ENCODE measurements around the gene RPS6KA2.

RPS6KA2 gene

DNA sequence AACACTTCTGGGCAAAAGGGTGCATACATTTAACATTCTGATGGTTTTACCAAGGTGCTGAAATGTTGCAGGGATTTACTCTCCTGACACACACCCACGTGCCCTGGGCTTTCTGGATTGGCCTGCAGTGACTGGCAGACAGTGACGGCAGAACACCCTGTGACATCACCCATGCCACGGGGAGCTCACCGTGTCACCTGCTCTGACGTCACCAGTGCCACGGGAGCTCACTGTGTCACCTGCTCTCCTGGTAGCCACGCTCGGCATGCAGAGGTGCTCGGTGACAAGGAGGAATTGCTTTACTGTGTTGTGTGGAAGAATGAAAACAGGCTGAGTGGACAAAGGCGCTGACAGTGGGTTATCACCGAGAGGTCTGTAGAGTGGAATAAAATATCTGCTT is 139.9 kb downstream of the RPS6KA2 start:
- in situ Hi-C loops (cut with MboI; ENCODE audit: low pct_unique_long_range_greater_than_20kb, low sequenced_read_pairs) = no loop called here
- no peak for DNase-seq

DNA sequence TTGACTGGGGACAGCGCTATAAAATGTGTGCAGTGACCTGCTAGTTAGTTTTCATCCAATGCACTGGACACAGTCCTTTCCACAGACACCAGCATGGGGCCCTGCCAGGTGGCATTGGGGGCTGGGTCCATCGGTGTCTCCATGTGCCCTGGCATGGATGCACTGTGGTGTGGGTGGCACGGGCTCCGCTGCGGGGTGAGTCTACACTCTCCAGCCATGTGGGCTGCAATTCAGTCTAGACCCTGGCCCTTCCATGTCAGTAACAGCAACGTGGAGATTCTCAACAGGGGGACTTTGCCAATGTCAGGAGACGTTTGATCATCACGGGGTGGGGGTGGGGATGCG is 140.5 kb downstream of the RPS6KA2 start:
- DNase-seq = no peak
- in situ Hi-C loops (cut with MboI; ENCODE audit: low pct_unique_long_range_greater_than_20kb, low sequenced_read_pairs) = no loop called here

DNA sequence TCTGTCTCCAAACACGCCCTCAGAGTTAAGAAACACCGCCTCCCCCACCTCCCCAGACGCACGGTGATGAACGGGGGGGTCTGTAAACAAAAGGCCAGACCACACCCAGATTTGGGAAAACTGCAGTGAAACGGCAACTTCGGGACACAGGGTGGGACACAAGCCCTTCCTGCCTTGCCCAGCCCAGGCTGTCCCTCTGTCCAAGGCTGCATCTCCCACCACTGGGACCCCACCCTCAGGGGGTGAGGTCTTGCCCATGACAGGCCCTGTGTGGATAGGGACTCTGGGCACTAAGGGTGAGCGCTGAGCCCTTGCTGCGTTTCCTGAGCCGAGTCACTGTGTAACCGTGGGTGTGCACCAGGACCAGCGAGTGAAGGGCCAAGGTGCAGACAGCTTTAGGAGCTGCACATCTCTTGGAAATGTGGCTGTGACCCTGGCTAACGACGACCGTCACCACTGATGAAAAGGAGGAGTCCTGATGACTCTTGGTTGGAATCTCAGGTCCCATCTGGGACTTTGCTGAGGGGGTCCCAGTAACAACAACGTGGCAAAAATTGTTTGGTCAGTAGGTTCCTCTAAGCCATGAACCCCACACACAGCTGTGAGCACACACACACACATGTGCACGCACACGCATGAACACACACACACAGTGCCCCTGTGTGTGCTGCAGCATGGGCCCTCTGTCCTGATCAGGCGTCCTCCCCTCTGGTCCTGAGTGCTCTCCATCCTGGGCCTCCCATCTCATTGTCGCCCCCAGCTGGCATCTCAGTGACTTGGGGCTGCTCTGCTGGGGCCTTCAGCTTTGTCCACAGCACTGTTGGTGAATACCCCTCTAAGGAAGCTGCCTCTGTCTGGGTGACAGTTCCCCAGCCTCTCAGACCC is 141.2 kb downstream of the RPS6KA2 start:
- DNase-seq = no peak
- in situ Hi-C loops (cut with MboI; ENCODE audit: low pct_unique_long_range_greater_than_20kb, low sequenced_read_pairs) = no loop called here

DNA sequence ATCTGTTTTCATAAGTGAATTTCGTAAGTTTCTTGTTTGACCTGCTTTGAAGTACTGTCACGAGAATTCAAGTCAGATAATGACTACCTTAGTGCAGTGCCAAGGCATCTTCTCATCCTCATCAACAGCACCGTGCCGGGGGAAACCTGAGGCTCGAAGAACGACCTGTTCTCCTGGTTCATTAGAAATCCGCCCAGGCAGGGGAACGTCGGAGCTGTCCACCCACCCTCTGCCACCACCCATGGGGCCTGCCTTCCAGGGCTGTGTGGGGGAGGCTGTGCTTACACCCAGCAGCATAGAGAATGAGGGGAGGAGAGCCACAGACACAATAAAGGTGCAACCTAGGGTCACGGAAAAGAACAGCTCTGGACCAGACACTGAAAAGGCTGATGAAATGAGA is 142.2 kb downstream of the RPS6KA2 start:
- DNase-seq = no peak
- in situ Hi-C loops (cut with MboI; ENCODE audit: low pct_unique_long_range_greater_than_20kb, low sequenced_read_pairs) = no loop called here

DNA sequence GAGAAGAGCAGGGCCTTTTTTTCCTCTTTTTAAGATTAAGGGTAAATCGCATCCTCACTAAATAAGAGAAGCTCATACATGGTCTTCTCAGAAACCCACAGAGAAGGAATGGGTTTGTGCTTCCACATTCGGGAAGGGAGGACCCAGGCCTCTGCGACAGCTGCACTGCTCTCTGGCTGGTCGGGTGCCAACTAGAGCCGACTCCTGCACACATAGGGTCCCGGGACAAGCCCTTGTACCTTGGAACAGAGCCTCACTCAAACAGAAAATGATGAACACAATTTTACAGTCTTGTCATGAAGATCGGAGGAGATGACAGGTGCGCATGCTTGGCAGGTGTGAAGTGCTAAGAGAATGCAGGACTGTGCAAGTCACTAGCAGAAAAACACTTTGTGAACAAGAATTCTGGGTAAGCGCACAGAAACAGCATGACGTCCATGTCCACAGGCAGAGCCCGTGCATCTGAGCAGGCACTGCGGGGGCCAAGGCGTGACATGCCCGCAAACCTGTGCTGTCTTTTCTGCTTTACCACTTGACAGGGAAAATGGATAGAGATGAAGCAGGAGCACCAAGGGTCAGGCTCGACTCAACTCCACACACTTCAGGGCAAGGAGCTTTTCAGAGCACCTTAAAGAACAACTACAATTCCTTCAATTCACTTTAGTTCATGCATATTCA is 143.3 kb downstream of the RPS6KA2 start:
- DNase-seq = no peak
- in situ Hi-C loops (cut with MboI; ENCODE audit: low pct_unique_long_range_greater_than_20kb, low sequenced_read_pairs) = no loop called here

DNA sequence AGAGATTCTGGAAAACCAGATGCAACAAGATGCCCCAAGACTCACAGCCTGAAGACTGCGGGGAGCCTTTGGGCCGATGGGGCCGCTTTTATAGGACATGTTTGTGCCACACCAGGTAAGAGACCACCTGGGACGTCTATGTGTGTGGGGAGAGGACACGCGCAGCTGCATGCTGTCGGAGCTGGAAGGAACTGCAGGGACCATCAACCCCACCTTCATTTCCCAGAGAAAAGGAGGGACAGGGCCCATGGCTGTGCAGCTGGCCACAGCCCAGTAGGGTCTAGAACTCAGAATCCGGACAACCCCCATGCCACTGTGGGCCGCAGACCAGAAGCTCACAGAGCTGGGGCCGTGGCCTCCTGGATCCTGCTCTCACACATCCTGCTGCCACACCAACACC is 144.0 kb downstream of the RPS6KA2 start:
- in situ Hi-C loops (cut with MboI; ENCODE audit: low pct_unique_long_range_greater_than_20kb, low sequenced_read_pairs) = no loop called here
- no peak for DNase-seq

DNA sequence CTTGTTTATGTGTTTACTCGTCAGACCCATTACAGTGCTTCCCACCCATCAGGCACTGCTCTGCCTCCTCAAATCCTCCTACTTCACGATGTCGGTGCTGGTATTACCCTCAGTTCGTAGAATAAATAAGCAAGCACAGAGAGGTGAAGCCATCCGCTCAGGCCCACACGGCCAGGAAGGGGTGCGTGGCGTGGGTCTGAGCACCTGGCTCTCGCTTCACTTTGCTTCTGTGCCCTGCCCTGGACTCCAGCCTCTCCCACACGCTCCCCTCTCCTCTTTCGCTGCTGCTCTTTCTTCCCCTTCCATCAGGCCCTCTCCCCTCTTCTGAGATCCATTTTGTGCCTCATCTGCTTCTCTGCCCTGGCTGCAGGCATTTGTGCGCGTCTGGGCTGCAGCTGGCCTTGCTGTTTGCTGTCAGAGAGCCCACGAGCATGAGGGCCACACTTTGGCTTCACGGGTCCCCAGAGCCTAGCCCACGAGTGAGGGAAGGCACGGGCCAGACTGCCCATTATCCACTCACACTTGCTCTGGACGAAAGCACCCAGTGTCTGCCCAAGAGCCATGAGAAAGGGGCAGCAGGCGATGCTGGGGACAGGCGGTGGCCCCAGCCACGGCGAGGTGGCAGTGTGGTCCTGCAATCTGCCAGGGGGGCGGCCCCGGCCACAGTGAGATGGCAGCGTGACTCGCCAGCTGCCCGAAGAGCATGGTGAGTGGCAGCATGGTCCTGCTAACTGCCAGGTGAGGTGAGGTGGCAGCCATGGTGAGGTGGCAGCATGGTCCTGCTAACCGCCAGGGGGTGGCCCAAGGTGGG is 148.1 kb downstream of the RPS6KA2 start:
- in situ Hi-C loops (cut with MboI; ENCODE audit: low pct_unique_long_range_greater_than_20kb, low sequenced_read_pairs) = no loop called here
- DNase-seq = no peak

DNA sequence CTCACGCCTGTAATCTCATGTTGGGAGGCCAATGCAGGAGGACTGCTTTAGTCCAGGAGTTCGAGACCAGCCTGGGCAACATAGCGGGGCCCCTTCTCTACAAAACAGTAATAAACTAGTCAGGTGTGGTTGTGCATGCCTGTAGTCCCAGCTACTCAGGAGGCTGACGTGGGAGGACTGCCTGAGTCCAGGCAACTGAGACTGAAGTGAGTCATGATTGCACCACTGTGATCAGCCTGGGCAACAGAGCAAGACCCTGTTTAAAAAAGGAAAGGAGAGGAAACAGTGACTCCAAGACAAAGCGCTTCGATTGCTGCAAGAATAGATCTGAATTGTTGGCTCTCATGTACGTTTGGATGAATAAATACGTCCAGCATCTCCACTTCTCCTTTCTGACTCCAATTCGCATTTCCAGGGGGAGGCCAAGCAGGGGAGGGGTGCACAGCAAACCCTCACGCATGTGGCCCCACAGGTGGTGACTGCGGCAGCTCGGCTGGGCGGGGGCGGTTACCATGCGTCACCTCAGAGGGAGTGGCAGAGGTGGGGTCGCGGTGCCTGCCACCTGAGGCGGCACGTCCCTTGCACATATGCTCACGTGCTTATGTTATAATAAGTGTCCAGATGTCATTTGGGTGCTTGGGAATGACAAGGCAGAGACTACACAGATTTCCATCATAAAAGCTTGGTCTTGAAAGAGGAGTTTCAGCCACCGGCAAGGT is 149.2 kb downstream of the RPS6KA2 start:
- no peak for DNase-seq
- in situ Hi-C loops (cut with MboI; ENCODE audit: low pct_unique_long_range_greater_than_20kb, low sequenced_read_pairs) = no loop called here

DNA sequence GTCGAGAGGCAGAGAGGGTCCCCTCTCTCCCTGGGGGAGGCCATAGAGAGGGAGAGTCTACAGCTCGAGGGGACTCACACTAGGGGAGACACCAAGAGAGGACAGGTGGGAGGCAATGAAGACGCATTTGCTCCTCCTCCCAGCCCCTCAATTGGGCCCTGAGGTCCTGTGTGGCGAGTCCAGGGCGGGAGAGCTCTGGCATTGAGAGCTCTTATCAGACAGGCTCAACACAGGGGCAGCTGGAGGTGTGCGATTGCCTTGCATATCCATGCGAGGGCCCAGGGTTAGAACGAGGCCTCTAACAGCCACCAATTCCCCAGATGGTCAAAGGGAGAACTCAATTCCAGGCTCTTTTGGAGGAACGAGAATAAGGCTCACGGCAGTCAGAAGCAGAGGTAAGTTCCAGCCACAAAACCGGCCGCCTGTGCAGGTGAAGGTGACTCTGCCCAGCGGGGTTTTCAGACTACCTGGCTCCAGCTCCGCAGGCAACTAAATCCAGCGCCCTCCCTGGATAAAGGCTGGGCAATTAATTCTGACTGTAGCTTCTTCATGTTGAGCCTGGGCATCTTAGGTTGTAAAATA is 150.3 kb downstream of the RPS6KA2 start:
- DNase-seq = no peak
- in situ Hi-C loops (cut with MboI; ENCODE audit: low pct_unique_long_range_greater_than_20kb, low sequenced_read_pairs) = no loop called here

DNA sequence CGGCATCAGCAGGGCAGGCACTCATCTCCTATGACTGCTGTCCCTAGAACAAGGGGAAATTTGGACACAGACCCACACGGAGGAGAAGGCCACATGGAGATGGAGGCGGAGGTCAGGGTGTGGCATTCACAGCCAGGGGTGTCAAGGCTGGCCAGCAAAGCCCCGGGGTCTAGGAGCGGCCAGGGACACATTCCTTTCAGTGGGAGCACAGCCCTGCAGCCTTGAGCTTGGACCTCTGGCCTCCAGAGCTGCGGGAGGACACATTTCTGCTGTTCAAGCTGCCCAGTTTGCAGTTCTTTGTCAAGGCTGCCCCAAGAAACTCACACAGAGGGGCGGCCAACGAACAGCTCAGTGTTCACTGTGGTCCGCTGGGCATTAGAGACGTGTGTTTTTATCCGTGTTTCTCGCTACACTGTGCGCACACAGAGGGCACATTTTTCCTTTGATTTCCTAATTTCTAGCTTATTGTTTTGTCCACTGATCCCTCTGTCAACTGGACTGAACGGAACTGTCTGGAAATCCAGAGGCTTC is 150.9 kb downstream of the RPS6KA2 start:
- in situ Hi-C loops (cut with MboI; ENCODE audit: low pct_unique_long_range_greater_than_20kb, low sequenced_read_pairs) = no loop called here
- no peak for DNase-seq

DNA sequence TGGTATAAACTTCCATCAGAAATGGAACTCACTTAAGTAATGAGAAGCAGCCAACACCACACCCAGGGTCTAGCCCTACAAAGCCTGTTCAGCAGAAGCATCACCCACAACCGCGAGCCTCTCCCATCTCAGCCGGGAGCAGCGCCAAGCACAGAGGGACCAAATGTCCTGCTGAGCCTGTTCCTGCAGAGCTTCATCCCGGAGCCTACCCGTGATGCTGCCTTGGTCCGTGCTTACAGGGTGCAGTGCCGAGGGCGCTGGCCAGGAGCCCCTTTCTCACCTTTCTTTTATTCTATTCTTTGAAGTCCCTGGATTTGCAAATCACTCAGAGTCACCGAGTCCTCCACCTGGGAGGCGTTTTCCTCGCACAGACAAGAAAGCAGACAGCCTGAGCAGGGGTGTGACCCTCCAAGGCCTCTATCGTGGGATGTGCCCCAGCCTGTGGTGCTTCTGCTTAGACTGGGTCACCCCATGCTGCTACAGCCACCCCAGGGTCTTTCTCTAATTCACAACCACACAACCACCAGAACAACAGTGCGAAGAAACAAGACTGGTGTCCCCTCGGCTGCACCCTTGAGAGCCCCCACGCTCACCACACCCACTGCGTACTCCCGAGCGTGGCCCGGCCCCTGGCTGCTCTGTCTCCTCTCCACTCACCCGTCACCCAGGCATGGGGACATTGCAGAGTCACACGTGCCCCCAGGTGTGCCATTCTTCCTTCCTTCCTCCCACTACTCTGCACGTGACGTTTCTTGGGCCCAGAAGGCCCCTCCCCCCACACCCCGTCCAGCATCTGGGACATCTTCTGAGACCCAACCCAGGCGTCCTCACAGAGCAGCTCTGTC is 152.1 kb downstream of the RPS6KA2 start:
- in situ Hi-C loops (cut with MboI; ENCODE audit: low pct_unique_long_range_greater_than_20kb, low sequenced_read_pairs) = no loop called here

DNA sequence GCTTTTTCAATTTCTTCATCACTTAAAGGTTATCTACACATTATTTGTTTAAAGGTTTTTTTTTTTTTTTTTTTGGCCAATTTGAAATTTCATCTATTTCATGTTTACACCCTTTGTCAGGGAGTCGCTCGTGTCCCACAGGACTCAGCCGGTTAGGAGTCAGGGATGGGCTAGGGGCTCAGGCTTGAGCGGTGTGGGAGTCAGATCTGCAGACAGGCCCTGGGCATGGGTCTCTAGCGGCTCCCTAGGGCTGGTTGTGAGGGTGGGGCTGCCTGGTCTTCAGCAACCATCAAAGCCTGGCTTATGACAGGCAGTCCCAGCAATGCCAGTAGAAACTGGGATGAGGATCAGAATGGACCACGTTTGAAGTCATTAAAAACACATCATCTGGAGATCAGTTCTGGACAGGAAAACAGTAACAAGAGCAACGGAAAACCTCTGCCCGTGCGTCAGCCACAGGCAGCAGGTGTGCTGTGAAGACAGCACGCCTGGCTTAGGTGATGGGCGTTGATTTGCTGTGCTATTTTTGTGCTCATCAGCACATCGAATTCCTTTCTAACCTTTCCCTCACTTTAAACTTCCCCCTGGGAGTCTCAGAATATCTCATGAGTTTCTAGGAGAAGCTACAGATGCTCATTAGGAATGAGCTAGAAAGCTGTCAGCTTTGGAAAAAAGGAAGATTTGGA is 153.0 kb downstream of the RPS6KA2 start:
- in situ Hi-C loops (cut with MboI; ENCODE audit: low pct_unique_long_range_greater_than_20kb, low sequenced_read_pairs) = no loop called here
- DNase-seq = no peak

More for the DNA sequence above, 152.1 kb downstream of the RPS6KA2 start:
- no peak for DNase-seq

DNA sequence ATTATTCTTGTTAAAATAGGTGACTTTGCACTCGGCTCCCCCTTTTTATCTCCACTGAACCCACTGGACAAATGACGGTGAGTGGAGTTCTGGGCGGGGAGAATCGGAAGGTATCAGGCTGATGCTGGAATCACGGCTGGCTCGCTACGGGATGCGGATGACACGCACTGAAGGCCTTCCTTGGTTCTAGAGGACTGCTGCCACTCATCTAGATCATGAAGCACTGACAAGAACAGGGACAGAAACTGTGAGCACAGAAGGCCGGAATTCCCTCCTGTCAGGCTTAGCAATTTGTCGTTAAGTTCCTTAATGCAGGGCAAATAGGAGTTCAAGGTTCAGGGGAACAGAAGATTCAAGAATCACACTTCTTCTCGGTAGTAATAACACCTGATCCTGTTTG is 154.4 kb downstream of the RPS6KA2 start:
- DNase-seq = no peak
- in situ Hi-C loops (cut with MboI; ENCODE audit: low pct_unique_long_range_greater_than_20kb, low sequenced_read_pairs) = no loop called here

DNA sequence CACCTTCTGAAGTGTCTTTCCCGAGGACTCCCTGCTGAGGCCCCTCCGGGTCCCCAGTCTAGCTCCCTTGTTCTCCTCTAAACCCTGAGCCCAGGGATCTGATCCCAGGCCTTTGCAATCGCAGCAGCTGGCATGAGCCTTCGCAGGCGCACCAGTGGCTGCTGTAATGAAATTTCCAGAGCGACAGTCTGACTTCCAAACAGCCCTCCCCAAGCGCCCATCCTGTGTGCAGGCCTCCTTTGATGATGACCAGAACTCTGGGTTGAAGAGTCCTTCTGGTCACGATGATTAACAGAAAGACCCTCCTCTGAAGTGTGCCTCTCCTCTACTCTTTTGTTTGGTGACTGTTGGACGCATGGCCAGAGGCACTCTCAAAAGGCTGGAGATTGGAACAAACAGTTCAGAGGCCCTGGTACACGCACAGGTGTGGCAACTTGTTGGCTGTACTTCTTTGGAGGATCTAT is 155.2 kb downstream of the RPS6KA2 start:
- DNase-seq = no peak
- in situ Hi-C loops (cut with MboI; ENCODE audit: low pct_unique_long_range_greater_than_20kb, low sequenced_read_pairs) = no loop called here

DNA sequence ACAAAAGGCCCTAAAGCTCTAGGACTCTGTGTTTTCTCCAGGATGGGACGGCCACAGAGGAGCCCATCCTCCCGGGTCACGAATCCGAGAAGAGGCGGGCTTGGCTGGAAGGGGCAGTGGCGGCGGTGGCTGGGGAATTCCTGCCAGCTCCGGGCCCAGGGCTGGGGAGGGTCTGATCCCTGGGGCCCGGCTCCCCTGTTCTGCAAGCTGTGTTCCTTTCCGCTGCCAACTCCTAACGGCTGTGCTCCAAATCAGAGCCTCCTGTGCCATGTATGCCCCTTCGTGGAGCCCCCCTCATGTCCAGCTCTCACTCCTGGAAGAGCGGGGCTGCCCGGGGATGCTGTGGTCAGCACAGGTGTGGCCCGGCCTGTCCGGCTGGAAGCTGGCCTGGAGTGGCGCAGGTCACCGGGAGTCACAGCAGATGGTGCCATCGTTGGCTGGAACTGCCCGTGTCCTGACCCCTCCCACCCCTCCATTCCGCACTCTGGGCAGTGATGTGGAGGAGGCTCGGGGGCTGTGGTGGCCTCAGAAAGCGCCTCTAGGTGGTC is 156.1 kb downstream of the RPS6KA2 start:
- DNase-seq = no peak
- in situ Hi-C loops (cut with MboI; ENCODE audit: low pct_unique_long_range_greater_than_20kb, low sequenced_read_pairs) = no loop called here

DNA sequence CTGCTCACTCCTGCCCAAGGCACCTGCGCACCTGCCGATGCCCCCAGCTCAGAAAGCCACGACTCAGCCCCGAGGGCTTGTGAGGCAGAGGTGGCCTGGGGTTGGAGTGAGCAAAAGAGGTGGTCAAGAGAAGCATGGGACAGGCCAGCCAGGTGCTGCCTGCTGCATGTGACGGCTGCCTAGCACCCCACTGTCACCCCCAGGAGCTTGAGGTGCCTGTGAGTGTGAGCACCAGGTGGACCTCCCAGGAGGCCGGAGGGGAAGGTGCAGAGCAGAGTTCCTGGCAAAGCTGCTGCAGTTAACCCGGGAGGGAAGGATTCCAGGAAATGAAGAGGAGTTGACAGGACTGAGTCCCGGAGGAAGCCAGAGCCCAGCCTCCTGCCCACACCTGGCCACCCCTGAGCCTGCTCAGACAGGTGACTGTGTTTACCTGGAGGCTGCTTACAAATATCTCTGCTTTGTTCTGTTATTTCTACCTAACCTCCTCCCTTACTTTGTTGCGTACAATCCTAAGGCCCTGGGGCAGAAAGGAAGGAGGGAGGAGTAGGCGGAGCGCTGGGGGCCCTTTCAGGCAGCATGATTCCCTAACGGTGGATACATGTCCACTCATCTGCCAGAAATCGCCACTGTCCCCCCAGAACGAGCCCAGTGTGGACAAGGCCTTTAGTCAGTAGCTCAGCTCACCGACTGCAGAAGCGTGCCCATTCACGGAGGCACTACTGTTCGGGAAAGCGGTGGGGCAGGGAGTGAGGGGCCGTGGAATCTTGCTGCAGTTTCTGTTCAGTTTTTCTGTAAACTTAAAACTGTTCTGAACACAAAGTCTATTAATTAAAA is 156.8 kb downstream of the RPS6KA2 start:
- no peak for DNase-seq
- in situ Hi-C loops (cut with MboI; ENCODE audit: low pct_unique_long_range_greater_than_20kb, low sequenced_read_pairs) = no loop called here

Measured in KBM-7 (cell line).